HepG2 (cell line): ENCODE data around the gene TSHZ2. TPM values are rescaled to one million over a fixed set of nuclear protein-coding genes. Genes with fewer than 3 reads are reported as not detected.

Experiments used
- HDAC6 ChIP-seq: fragments of 200-600 bp; sonication (generic); IDR thresholded peaks from 2 replicates; pipeline ENCODE4 v1.7.0; 2017; ENCODE audit warnings: mild to moderate bottlenecking, antibody characterized with exemption, low read length, low read depth
- HES4 ChIP-seq: sonication (generic); formaldehyde crosslinking; IDR thresholded peaks from 2 replicates; pipeline ENCODE4 v1.9.0; 2021; ENCODE audit warnings: mild to moderate bottlenecking, missing genetic modification reagents, borderline replicate concordance
- MXD4 ChIP-seq: IDR thresholded peaks from 2 replicates; pipeline ENCODE4 v1.6.1; 2016; ENCODE audit warnings: mild to moderate bottlenecking, missing biosample characterization, missing genetic modification reagents
- NFE2 ChIP-seq: sonication (generic); formaldehyde crosslinking; IDR thresholded peaks from 2 replicates; pipeline ENCODE4 v1.4.0; 2020; ENCODE audit warnings: missing genetic modification reagents
- SP140L ChIP-seq: sonication (generic); formaldehyde crosslinking; IDR thresholded peaks from 2 replicates; pipeline ENCODE4 v1.4.0; 2020; ENCODE audit warnings: missing genetic modification reagents, borderline replicate concordance
- TGIF2 ChIP-seq: IDR thresholded peaks from 2 replicates; pipeline ENCODE4 v1.6.1; 2016; ENCODE audit warnings: control low read depth, missing compliant biosample characterization
- ZNF20 ChIP-seq: sonication (generic); formaldehyde crosslinking; IDR thresholded peaks from 2 replicates; pipeline ENCODE4 v1.4.0; 2020; ENCODE audit warnings: mild to moderate bottlenecking, moderate library complexity, missing genetic modification reagents
- ZNF329 ChIP-seq: sonication (generic); formaldehyde crosslinking; IDR thresholded peaks from 2 replicates; pipeline ENCODE4 v1.9.0; 2021; ENCODE audit warnings: low read depth, mild to moderate bottlenecking, missing genetic modification reagents
- ZNF652 ChIP-seq: IDR thresholded peaks from 2 replicates; pipeline ENCODE4 v1.6.1; 2016; ENCODE audit warnings: low read depth, borderline replicate concordance
- ZNF670 ChIP-seq: sonication (generic); formaldehyde crosslinking; IDR thresholded peaks from 2 replicates; pipeline ENCODE4 v1.8.0; 2022; ENCODE audit warnings: mild to moderate bottlenecking, missing genetic modification reagents, borderline replicate concordance
- ZNF737 ChIP-seq: sonication (generic); formaldehyde crosslinking; IDR thresholded peaks from 2 replicates; pipeline ENCODE4 v1.5.0; 2020; ENCODE audit warnings: missing genetic modification reagents, mild to moderate bottlenecking, borderline replicate concordance
- ZNF761 ChIP-seq: sonication (generic); formaldehyde crosslinking; conservative IDR thresholded peaks from 2 replicates; pipeline ENCODE4 v1.4.0; 2020; ENCODE audit warnings: mild to moderate bottlenecking, missing genetic modification reagents
- ZNF891 ChIP-seq: sonication (generic); formaldehyde crosslinking; IDR thresholded peaks from 2 replicates; pipeline ENCODE4 v1.5.0; 2020; ENCODE audit warnings: mild to moderate bottlenecking, missing genetic modification reagents
- polyA plus RNA-seq, 8 experiments: library from polyadenylated mRNA; depleted of rRNA in 3 of 8; stranded (reverse) in 7 of 8; unstranded in 1 of 8; fragments of >200 nt; fragmentation: Illumina TruSeq in 4 of 8; extraction: Trizol in 4 of 8; gene quantifications; 2 replicates each; pipeline versions ENCODE4 v1.2.1 to v1.2.3, GENCODE V29; 2011 to 2016; ENCODE audit warnings: low read depth in 4 of 8, missing spikeins in 1 of 8, mixed read lengths in 1 of 8; ENCODE audit not compliant: insufficient read depth in 1 of 8
- total RNA-seq, 5 experiments: library from RNA; depleted of rRNA; stranded (reverse); fragments of >200 nt; fragmentation: Illumina TruSeq; extraction: Trizol; gene quantifications; 2 replicates each; pipeline ENCODE4 v1.2.3, GENCODE V29; 2016; ENCODE audit warnings: low read depth in 1 of 5
- TF ChIP-seq, protein P1 (sequence below): sonication (generic); formaldehyde crosslinking; IDR thresholded peaks from 2 replicates; pipeline ENCODE4 v1.5.0; 2020; ENCODE audit warnings: mild to moderate bottlenecking, low read depth, missing genetic modification reagents, borderline replicate concordance
- TF ChIP-seq, protein P2 (sequence below): sonication (generic); formaldehyde crosslinking; IDR thresholded peaks from 2 replicates; pipeline ENCODE4 v1.5.1; 2020; ENCODE audit warnings: mild to moderate bottlenecking, missing genetic modification reagents, moderate library complexity
- TF ChIP-seq, protein P3 (sequence below): sonication (generic); formaldehyde crosslinking; IDR thresholded peaks from 2 replicates; pipeline ENCODE4 v1.4.0; 2020; ENCODE audit warnings: mild to moderate bottlenecking, missing genetic modification reagents

The TSHZ2 gene
- total and polyA plus RNA-seq, 2 of the 13 experiments (the other 11 are each of a cell fraction or from before 2014, with no cell fraction given) = 0.01 TPM; not detected in 1

DNA sequence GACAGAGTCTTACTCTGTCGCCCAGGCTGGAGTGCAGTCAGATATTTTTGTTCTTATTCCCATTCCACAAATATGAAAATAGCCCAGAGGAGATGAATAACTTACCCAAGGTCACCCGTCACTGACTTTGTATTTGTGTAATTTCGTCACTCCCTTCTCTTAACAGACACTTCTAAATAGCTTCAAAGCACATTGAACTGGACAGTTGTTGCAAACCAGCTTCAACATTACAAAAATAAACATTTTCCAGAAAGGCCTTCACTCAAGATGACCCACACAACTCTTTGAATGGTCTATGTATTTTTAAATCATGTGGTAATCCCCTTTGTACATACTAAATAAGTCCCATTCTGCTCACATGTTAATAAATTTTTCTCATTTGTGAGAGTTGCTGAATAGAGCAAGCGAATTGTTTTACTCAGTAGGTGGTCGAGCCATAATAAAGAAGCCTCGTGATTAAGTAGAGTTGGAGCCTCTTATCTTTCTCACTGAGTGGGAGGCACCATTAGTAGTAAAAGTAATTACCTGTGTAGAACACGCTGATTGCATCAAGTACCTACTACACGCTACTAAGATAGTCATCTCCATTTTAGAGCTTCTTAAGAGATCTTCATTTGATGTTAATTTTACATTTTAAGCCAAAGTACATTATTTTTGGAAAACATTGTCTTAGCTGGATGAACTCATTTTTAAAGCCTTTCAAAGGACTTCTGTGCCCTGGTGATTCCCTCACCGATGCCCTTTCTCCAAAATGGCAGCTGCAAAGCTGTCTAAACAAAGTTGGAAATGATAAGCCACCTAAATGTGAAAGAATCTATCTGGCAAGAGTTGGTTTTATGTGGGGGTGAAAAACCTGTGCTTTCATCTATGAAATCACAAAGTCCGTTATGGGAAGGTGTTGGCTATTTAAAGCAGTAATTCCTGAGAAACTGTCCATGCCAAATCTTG, 110.0 kb downstream of the TSHZ2 start (continued):
- no peak for TF ChIP-seq NFE2 (CRISPR knock-in tag)
- TF ChIP-seq, protein P1, sequence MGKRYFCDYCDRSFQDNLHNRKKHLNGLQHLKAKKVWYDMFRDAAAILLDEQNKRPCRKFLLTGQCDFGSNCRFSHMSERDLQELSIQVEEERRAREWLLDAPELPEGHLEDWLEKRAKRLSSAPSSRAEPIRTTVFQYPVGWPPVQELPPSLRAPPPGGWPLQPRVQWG = no peak
- TF ChIP-seq HDAC6 = no peak; the same call in 1 of the 2 replicates
- TF ChIP-seq ZNF652 = no peak
- TF ChIP-seq ZNF329 = no peak
- TF ChIP-seq ZNF20 (CRISPR knock-in tag) = no peak
- no peak for TF ChIP-seq HES4 (CRISPR knock-in tag)
- TF ChIP-seq ZNF761 = no peak
- TF ChIP-seq ZNF891 = no peak
- TF ChIP-seq ZNF737 (CRISPR knock-in tag) = no peak
- TF ChIP-seq, protein P2, sequence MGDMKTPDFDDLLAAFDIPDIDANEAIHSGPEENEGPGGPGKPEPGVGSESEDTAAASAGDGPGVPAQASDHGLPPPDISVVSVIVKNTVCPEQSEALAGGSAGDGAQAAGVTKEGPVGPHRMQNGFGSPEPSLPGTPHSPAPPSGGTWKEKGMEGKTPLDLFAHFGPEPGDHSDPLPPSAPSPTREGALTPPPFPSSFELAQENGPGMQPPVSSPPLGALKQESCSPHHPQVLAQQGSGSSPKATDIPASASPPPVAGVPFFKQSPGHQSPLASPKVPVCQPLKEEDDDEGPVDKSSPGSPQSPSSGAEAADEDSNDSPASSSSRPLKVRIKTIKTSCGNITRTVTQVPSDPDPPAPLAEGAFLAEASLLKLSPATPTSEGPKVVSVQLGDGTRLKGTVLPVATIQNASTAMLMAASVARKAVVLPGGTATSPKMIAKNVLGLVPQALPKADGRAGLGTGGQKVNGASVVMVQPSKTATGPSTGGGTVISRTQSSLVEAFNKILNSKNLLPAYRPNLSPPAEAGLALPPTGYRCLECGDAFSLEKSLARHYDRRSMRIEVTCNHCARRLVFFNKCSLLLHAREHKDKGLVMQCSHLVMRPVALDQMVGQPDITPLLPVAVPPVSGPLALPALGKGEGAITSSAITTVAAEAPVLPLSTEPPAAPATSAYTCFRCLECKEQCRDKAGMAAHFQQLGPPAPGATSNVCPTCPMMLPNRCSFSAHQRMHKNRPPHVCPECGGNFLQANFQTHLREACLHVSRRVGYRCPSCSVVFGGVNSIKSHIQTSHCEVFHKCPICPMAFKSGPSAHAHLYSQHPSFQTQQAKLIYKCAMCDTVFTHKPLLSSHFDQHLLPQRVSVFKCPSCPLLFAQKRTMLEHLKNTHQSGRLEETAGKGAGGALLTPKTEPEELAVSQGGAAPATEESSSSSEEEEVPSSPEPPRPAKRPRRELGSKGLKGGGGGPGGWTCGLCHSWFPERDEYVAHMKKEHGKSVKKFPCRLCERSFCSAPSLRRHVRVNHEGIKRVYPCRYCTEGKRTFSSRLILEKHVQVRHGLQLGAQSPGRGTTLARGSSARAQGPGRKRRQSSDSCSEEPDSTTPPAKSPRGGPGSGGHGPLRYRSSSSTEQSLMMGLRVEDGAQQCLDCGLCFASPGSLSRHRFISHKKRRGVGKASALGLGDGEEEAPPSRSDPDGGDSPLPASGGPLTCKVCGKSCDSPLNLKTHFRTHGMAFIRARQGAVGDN = no peak
- TF ChIP-seq MXD4 (CRISPR knock-in tag) = no peak
- TF ChIP-seq ZNF670 = no peak
- TF ChIP-seq TGIF2 (CRISPR knock-in tag) = 0 out of 2 replicates have a peak, but pooled peaks have one; percentile 50
- TF ChIP-seq SP140L (CRISPR knock-in tag) = no peak; the same call in 1 of the 2 replicates
- TF ChIP-seq, protein P3, sequence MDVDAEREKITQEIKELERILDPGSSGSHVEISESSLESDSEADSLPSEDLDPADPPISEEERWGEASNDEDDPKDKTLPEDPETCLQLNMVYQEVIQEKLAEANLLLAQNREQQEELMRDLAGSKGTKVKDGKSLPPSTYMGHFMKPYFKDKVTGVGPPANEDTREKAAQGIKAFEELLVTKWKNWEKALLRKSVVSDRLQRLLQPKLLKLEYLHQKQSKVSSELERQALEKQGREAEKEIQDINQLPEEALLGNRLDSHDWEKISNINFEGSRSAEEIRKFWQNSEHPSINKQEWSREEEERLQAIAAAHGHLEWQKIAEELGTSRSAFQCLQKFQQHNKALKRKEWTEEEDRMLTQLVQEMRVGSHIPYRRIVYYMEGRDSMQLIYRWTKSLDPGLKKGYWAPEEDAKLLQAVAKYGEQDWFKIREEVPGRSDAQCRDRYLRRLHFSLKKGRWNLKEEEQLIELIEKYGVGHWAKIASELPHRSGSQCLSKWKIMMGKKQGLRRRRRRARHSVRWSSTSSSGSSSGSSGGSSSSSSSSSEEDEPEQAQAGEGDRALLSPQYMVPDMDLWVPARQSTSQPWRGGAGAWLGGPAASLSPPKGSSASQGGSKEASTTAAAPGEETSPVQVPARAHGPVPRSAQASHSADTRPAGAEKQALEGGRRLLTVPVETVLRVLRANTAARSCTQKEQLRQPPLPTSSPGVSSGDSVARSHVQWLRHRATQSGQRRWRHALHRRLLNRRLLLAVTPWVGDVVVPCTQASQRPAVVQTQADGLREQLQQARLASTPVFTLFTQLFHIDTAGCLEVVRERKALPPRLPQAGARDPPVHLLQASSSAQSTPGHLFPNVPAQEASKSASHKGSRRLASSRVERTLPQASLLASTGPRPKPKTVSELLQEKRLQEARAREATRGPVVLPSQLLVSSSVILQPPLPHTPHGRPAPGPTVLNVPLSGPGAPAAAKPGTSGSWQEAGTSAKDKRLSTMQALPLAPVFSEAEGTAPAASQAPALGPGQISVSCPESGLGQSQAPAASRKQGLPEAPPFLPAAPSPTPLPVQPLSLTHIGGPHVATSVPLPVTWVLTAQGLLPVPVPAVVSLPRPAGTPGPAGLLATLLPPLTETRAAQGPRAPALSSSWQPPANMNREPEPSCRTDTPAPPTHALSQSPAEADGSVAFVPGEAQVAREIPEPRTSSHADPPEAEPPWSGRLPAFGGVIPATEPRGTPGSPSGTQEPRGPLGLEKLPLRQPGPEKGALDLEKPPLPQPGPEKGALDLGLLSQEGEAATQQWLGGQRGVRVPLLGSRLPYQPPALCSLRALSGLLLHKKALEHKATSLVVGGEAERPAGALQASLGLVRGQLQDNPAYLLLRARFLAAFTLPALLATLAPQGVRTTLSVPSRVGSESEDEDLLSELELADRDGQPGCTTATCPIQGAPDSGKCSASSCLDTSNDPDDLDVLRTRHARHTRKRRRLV (CRISPR knock-in tag) = no peak
